Memory B cell (primary cell): ENCODE results near the gene VAC14.

Experiments used
- ATAC-seq: fragments of 150-1000 bp; cut with Tn5 transposase; 2 replicates; pipeline ENCODE4 v1.10.0; 2021; ENCODE audit warnings: low read depth, mild to moderate bottlenecking, moderate library complexity
- DNase-seq, 2 donors: peaks; one replicate each; pipeline ENCODE4 v3.0.0; 2022; ENCODE audit warnings: low spot score in 2 of 2
- H3K27ac Mint-ChIP-seq: one replicate; pipeline ENCODE4 v1.8.0; 2022; ENCODE audit warnings: mild to moderate bottlenecking, moderate library complexity, mixed read lengths
- H3K27me3 Mint-ChIP-seq: one replicate; pipeline ENCODE4 v1.8.0; 2022; ENCODE audit warnings: mixed read lengths
- H3K36me3 Mint-ChIP-seq: one replicate; pipeline ENCODE4 v1.8.0; 2022; ENCODE audit warnings: mild to moderate bottlenecking, mixed read lengths
- H3K4me1 Mint-ChIP-seq: one replicate; pipeline ENCODE4 v1.8.0; 2022; ENCODE audit warnings: mixed read lengths
- H3K4me3 Mint-ChIP-seq: one replicate; pipeline ENCODE4 v1.8.0; 2022; ENCODE audit warnings: mild to moderate bottlenecking, moderate library complexity, mixed read lengths
- H3K9me3 Mint-ChIP-seq: one replicate; pipeline ENCODE4 v1.8.0; 2022; ENCODE audit warnings: mixed read lengths

The VAC14 gene

DNA sequence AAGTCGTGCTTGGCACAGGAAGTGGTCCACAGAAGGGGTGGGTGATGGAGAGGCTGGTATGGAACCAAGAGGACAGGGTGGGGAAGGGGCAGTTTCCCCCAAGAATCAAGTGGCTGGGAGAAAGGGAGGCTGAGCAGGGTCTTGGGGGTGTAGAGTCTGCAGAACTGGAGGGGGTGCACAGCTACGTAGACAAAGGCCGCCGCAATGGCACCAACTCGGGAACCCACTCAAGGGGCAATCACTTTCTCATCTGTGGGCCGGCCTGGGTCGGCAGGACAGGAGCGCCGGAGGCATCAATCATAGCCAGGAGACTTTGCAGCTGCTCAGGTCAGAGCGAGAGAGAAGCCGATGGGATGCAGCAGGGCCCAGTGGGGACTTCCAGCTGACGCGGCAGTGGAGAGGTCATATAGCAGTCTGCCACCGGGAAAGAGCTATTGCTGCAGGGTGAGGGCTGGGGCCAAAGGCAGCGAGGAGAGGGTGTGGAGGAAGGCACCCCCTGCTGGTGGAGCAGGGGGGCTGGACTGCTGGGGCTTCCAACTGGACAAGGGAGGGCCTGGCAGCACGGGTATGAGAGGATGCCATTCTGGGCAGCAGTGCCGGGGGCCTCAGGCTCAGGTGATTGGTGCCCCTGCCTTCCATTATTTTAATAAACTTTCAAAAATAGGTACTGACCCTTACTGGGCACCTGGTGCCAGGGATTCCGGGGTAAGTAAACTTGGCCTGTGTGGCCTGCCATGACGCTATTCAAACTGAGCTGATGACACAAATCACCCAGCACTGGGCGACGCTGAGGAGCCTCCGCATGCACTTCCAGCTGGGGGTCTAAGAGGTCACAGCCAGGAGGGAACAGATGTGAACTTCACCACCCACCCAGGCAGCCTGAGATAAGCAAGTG is 62.6 kb downstream of the VAC14 start:
- H3K4me3 Mint-ChIP-seq, result no peak overlapping the region
- H3K9me3 Mint-ChIP-seq, result no peaks in the 10 kb centered on the region
- H3K36me3 Mint-ChIP-seq, result peaks cover 33% of the 10 kb centered on the region
- peaks cover 13% of the 10 kb centered on the region for H3K4me1 Mint-ChIP-seq
- peak overlapping the region; percentile 71 for H3K27ac Mint-ChIP-seq
- DNase-seq (no peak), ATAC-seq (no peak)
- no peaks in the 10 kb centered on the region for H3K27me3 Mint-ChIP-seq

GRCh38 chr16:70737377-70738082 is 63.4 kb downstream of the VAC14 start:
- peaks cover 13% of the 10 kb centered on the region for H3K4me1 Mint-ChIP-seq
- peak; percentile 74 for ATAC-seq
- no peak overlapping the region for H3K4me3 Mint-ChIP-seq
- no peaks in the 10 kb centered on the region for H3K9me3 Mint-ChIP-seq
- H3K27me3 Mint-ChIP-seq, result no peaks in the 10 kb centered on the region
- H3K36me3 Mint-ChIP-seq, result peaks cover 30% of the 10 kb centered on the region
- H3K27ac Mint-ChIP-seq, result peak overlapping the region; percentile 71
- DNase-seq, result no peak

DNA sequence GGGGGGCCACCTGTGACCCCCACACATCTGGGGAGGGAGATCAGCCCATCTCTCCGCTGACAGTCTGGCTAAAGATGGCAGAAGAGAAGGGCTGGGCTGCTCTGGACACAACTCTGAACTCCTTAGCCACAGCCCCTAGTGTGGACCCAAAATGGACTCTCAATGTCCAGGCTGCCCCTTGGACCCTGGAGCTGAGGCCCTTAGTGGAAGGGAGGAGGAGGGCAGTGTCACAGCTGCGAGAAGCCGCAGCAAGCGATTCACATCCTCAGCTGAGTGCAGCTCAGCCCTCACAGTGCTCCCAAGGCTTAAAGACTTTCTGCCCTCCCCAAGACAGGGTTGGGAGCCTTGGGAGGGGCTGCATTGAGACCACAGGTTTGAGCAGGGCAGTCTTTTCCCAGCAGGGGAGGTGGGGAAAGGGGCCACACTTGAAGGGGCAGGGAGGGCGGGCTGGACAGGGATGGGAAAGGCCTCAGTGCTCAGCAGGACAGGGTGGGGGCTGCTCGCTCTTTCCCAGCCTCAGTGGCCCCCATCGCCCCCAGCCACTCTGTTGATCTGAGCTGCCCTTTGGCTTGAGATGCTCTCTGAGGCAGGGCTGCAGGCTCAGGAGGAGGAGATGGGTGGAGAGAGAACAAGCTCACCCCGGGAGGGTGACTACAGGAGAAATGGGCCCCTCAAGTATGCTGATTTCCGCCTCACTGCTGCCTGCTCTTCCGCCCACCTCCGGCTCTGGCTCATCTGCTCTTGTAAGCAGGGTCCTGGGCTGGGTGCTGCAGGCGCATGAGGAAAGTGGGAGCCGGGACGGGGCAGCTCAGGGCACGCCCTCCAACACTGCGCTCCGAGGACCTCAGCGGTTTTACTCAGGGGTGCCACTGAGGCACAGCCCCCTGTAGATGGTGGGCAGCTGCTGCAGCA is 64.2 kb downstream of the VAC14 start:
- Mint-ChIP-seq H3K27ac (no peak overlapping the region), H3K4me3 (no peak overlapping the region), H3K9me3 (no peaks in the 10 kb centered on the region), H3K27me3 (no peaks in the 10 kb centered on the region), H3K4me1 (peaks cover 13% of the 10 kb centered on the region), H3K36me3 (peaks cover 31% of the 10 kb centered on the region)
- no peak for ATAC-seq
- no peak for DNase-seq

DNA sequence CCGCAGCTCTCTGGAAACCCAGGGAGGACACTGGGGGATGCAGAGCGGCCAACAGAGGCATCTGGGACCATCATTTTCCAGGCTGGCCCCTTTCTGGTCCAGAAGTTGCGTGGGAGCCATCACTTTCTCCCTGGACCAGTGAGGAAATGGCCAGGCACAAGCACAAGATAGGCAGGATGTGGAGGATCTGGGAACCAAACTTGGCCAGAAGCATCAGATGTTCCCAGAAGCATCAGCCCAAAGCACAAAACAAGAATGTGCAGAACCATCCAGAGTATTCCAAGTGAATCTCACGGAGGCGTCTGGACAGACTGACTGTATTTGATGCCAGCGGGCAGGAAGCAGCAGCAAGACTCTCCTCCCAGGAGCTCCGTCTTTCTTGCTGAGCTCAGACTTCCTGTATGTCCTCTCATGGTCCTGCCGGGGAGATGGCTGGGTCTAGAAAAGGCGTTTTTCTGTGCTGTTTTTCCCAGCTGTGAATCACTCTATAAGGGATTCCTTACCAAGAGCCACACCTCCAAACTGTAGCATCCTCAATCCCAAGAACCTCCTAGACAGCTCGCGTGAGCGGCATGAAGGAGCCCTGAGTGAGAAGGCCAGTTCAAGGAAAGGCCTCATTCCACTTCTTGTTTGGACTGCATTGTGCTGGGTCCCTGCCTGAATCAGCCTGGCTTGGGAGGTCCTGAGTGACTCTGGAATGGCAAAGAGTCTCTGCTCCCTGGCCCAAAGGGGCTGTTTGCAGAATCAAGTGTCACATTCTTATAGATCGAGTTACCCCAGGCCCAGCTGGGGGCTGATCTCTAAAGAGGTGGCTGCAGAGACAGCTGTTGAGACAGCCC is 65.6 kb downstream of the VAC14 start:
- no peak for ATAC-seq
- peaks cover 10% of the 10 kb centered on the region for H3K4me1 Mint-ChIP-seq
- peaks cover 30% of the 10 kb centered on the region for H3K36me3 Mint-ChIP-seq
- H3K27me3 Mint-ChIP-seq, result no peaks in the 10 kb centered on the region
- DNase-seq, result no peak
- H3K27ac Mint-ChIP-seq, result no peak overlapping the region
- no peaks in the 10 kb centered on the region for H3K9me3 Mint-ChIP-seq
- no peak overlapping the region for H3K4me3 Mint-ChIP-seq

DNA sequence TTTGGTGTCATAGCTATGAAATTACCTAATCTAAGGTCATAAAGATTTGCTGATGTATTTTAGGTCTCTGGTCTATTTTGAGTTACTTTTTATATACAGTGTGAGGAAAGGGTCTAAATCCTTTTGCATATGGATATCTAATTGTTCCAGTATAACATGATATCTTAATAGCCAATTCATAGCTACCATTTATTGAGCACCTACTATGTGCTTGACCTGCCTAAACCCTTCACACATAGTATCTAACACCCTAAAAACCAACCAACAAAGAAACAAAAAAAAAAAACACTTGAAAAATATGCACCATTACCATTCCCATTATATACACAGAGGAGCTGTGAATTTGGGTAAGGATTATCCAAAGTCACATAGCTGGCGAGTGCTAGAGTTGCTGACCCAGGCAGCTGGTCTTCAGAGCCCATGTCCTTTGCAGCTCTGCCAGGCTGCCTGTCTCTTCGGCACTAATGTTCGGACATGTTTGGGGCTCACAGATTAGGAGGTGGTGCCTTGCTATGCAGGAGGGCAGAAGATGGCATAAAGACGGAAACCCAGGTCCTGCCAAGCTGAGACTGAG is 66.3 kb downstream of the VAC14 start:
- no peaks in the 10 kb centered on the region for H3K9me3 Mint-ChIP-seq
- H3K4me3 Mint-ChIP-seq, result no peak overlapping the region
- DNase-seq (no peak), ATAC-seq (no peak)
- H3K4me1 Mint-ChIP-seq, result peaks cover 10% of the 10 kb centered on the region
- peaks cover 33% of the 10 kb centered on the region for H3K36me3 Mint-ChIP-seq
- H3K27me3 Mint-ChIP-seq, result no peaks in the 10 kb centered on the region
- H3K27ac Mint-ChIP-seq, result no peak overlapping the region

DNA sequence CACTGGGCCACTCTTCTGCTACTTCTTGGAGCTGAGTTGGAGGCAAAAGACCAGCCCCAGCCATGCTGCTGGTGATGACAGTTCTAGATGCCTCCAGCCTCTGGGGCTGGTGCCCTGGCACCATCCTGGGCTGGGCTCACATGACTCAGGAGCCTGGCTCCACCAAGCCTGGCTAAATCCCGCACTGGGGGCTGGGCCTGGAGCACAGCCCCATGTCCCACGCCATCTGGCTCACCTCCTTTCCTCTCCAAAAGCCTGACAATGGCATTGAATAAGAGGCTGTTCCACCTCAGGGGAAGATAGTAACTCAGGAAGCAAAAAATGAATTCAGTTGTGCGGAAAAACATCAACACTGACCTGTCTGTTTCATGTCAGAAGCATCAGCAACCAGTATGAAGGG is 70.0 kb downstream of the VAC14 start:
- H3K4me1 Mint-ChIP-seq, result no peaks in the 10 kb centered on the region
- no peak for ATAC-seq
- no peak for DNase-seq
- peaks cover 28% of the 10 kb centered on the region for H3K36me3 Mint-ChIP-seq
- no peaks in the 10 kb centered on the region for H3K27me3 Mint-ChIP-seq
- no peaks in the 10 kb centered on the region for H3K9me3 Mint-ChIP-seq
- H3K27ac Mint-ChIP-seq, result no peak overlapping the region
- H3K4me3 Mint-ChIP-seq, result no peak overlapping the region

DNA sequence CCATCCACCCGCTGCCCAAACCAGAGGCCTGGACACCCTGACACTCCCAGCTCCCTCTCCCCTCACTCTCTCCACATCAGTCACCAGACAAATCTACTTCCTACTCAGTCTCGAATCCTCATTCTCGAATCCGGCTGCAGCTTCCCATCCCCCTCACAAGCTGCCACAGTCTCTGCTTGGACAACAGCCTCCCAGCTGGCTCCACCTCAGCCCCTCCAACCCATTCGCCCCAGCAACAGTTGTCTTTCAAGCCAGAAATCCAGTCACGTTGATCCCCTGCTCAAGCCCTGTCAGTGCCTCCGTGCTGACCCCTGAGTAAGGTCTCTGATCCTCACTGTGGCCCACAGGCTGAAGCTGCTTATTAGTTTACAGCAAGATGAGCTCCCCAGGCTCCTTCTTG is 70.9 kb downstream of the VAC14 start:
- ATAC-seq (no peak), DNase-seq (no peak)
- Mint-ChIP-seq H3K4me3 (no peak overlapping the region), H3K36me3 (peaks cover 28% of the 10 kb centered on the region), H3K4me1 (no peaks in the 10 kb centered on the region), H3K27ac (no peak overlapping the region), H3K9me3 (no peaks in the 10 kb centered on the region), H3K27me3 (no peaks in the 10 kb centered on the region)

- Mint-ChIP-seq H3K27ac (no peak overlapping the region), H3K4me1 (no peaks in the 10 kb centered on the region), H3K4me3 (no peak overlapping the region), H3K9me3 (no peaks in the 10 kb centered on the region), H3K27me3 (no peaks in the 10 kb centered on the region), H3K36me3 (peaks cover 24% of the 10 kb centered on the region)
- ATAC-seq (no peak), DNase-seq (no peak)
These were observed 71.7 kb downstream of the VAC14 start for GRCh38 chr16:70729292-70729691.

- H3K9me3 Mint-ChIP-seq, result no peaks in the 10 kb centered on the region
- no peaks in the 10 kb centered on the region for H3K4me1 Mint-ChIP-seq
- H3K27ac Mint-ChIP-seq, result no peak overlapping the region
- ATAC-seq (no peak), DNase-seq (no peak)
- H3K4me3 Mint-ChIP-seq, result no peak overlapping the region
- H3K27me3 Mint-ChIP-seq, result no peaks in the 10 kb centered on the region
- H3K36me3 Mint-ChIP-seq, result peaks cover 22% of the 10 kb centered on the region
These were observed 72.8 kb downstream of the VAC14 start for GRCh38 chr16:70728150-70728549.

DNA sequence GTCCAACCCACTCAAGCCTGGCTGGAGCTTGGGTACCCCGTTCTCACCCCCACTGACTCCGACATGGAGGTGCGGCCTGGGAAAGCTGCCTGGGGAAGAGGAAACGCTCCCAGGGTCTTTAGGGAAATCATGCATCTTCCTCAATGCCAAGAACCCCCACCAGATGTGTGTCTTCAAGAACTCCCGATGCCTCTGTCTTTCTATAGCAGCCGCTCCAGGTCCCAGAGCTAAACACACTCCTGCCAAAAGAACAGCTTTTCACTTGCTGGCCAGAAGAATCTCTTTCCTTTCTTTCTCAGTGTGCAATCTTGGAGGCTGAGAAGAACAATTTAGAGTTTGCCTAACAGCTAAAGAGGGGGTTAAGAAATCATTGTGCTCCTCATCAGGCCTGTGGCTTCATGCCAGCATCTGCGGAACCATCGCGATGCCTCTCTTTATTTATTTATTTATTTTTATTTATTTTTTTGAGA is 74.0 kb downstream of the VAC14 start:
- no peaks in the 10 kb centered on the region for H3K27me3 Mint-ChIP-seq
- H3K4me3 Mint-ChIP-seq, result no peak overlapping the region
- DNase-seq (no peak), ATAC-seq (no peak)
- no peaks in the 10 kb centered on the region for H3K4me1 Mint-ChIP-seq
- no peaks in the 10 kb centered on the region for H3K9me3 Mint-ChIP-seq
- H3K27ac Mint-ChIP-seq, result no peak overlapping the region
- H3K36me3 Mint-ChIP-seq, result peaks cover 25% of the 10 kb centered on the region

GRCh38 chr16:70725912-70726828 is 74.8 kb downstream of the VAC14 start:
- Mint-ChIP-seq H3K27ac (no peak overlapping the region), H3K4me3 (no peak overlapping the region), H3K36me3 (peaks cover 26% of the 10 kb centered on the region), H3K4me1 (no peaks in the 10 kb centered on the region), H3K9me3 (peaks cover 1% of the 10 kb centered on the region), H3K27me3 (no peaks in the 10 kb centered on the region)
- no peak for DNase-seq
- ATAC-seq, result no peak
